COLO668 (cell line): Measurements from ENCODE around the gene CDH4.

Experiments used
- DNase-seq: peaks from one replicate; lab custom pipeline; 2025; ENCODE audit not compliant: unreplicated experiment; lab: John Stamatoyannopoulos, UW

CDH4 gene

DNA sequence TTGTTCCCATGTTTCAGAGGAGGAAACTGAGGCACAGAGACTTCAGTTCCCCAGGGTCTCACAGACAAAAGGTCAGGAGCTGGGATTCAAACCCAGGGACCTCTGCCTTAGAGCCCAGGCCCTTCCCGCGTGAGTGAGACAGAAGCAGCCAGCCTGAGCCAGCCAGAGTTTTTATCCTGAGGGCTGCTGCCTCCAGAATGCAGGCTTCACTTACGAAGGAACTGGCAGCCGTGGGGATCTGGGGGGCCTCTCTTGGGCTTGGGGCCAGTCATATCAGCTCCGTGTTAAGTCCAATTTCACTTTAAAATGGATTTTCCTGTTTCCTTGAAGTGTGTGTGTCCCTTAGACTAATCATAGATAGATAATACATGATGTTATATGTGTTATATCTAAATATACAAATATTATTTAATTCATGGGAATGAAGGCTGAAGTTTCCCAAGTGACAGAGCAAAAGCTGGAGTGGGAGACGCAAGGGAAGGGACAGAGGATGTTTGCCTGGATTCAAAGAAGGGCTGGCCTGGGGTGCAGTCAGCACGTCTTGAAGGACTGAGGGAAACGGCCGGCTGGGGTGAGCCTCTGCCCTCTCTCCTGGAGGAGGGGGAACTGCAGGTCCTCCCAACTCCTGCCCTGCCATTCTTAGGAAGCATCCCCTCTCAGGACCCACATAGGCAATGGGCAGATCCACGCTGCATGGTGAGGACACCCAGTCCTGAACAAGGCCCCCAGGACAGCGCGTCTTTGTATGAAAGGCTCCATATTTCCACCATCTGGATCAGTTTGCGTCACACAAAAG, 320.1 kb downstream of the CDH4 start:
- DNase-seq: no peak

DNA sequence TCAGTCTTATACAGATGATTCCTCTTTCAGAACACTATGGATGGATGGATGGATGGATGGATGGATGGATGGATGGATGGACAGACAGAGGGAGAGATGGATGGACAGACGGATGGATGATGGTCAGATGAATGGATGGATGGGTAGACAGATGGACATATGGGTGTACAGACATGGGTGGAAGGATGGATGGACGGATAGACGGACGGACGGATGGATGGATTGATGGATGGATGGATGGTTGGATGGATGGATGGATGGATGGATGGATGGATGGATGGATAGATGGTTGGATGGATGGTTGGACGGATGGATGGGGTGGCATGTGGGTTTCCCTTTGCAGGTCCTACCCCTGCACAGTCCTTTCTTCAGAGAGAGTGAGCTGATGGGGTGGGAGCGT, 320.7 kb downstream of the CDH4 start:
- DNase-seq: no peak

DNA sequence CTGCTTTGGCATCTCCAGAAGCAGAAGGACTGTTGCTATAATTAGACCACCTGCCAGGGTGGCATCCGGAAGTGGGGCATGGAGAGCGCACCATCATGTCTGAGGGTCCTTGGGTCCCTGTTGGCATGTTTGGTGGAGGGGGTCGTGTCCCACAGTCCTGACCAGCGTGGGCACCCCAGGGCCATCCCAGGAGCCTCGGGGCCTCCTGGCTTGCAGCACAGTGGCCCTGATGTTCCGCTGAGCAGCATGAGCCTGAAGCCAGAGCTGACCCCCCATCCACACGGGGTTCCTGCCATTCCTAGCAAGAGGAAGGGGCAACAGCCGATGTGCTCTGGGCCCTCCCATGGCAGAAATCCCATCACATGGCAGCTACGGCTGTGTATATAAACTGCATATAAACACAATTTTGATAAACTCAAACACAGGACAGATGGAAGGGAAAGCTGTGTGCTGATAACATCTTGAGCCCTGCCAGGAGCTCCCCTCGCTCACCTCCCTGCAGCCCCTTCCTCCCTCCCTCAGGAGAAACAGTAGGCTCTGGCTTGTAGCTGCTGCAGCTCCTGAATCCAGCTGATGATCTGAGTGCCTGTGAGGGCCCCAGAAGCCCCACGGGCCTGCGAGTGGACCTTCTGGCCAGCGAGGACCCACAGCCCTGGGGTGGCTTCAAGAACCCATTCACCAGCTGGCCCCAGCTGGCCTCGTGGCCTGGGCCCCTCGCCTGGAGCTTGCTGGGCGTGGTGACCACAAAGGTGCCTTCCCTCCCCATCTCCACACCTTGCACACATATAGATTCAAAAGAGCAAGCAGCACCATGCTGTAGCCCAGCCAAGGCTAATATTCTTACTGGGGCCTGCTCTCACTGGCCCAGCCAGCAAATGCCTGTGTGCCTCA, 321.6 kb downstream of the CDH4 start:
- DNase-seq: no peak

GRCh38 chr20:61575151-61575937, 323.3 kb downstream of the CDH4 start:
- DNase-seq: no peak

DNA sequence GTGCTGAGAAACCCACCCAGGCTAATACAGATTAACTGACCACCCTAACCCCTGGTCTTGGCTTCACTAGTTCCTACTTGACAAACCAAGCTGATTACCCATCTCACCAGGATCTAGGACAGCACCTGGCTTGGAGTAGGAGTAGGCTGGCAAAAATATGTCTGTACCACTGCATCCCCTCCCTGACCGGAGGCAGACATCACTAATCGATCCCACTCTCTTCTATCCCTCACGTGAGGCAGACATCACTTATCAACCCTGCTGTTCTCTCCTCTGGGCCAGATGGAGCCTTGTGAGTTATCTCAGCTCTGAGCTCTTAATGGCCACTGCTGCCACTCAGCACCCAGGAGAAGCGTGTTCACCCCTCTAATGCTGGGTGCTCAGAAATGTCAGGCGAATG, 324.3 kb downstream of the CDH4 start:
- DNase-seq: no peak

GRCh38 chr20:61577065-61577464, 325.0 kb downstream of the CDH4 start:
- DNase-seq: no peak

DNA sequence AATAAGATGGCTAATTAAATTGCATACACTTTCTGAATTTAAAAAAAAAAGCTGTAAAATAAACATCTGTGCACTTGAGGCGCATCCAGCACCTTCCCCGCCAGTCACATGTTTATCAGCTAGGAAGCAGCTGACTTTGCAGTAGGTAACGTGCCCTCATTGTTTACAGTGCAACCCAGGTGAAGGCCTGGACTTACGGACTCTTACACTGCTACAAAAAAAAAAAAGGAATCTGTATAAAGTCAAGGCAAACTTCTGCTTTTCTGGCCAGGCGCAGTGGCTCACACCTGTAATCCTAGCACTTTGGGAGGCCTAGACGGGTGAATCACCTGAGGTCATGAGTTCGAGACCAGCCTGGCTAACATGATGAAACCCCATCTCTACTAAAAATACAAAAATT, 327.8 kb downstream of the CDH4 start:
- DNase-seq: no peak

DNA sequence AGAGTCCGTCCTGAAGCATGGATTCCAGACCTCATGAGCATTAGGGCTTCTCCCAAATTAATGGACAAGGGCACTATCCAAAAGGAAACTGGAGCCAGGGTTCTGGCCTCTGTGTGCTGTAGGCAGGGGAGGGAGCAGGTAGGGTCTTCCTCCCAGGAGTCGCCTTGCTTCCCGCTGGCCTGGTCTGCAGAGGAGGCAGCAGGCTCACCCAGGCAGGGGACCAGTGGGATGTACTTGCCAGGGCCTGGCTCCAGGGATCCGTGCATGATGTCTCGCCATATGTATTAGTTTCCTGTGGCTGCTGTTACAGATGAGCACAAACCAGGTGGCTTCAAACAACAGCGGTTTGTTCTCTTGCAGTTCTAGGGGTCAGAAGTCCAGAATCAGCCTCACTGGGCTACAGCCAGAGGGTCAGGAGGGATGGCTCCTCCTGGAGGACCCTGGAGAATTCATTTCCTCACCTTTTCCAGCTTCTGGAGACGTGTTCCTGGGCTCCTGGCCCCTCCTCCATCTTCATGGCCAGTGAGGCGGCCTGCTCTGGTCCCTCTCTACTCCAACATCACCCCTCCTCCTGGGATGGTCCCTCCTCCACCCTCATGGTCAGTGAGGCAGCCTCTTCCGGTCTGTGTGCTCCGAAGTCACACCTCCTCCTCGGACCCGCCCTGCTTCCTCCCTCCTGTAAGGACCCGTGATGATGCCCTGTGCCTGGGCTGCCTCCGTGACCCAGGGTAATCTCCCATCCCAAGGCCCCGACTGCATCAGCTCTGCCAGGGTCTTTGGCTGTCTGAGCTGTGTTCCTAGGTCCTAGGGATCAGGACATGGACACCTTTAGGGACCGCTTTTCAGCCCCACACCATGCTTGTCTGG, 329.1 kb downstream of the CDH4 start:
- no peak for DNase-seq

GRCh38 chr20:61581825-61582188, 329.7 kb downstream of the CDH4 start:
- no peak for DNase-seq

- no peak for DNase-seq
Observed at GRCh38 chr20:61582196-61582923, 330.3 kb downstream of the CDH4 start.

DNA sequence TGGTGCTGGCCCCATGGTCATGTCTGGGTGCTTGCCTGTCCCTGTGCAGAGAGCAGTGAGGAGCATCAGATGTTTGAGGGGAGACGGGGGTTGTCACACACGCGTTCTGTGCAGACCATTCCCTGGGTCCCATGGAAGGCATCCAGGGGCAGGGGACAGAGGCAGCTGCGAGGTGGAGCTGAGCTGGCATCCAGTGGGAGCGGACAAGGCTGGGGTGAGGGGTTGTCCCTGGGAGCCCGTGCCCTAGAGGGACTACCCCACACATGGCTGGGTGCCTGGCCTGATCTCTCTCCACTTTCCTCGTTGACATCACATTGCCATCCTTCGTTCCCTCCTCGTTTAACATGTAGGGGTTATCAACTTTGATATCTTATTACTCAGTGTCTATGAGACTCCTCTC, 331.3 kb downstream of the CDH4 start:
- no peak for DNase-seq

- no peak for DNase-seq
Observed at GRCh38 chr20:61584851-61585250, 332.8 kb downstream of the CDH4 start.

- DNase-seq: no peak
Observed at GRCh38 chr20:61585764-61586163, 333.7 kb downstream of the CDH4 start.

GRCh38 chr20:61587036-61587435, 335.0 kb downstream of the CDH4 start:
- no peak for DNase-seq

DNA sequence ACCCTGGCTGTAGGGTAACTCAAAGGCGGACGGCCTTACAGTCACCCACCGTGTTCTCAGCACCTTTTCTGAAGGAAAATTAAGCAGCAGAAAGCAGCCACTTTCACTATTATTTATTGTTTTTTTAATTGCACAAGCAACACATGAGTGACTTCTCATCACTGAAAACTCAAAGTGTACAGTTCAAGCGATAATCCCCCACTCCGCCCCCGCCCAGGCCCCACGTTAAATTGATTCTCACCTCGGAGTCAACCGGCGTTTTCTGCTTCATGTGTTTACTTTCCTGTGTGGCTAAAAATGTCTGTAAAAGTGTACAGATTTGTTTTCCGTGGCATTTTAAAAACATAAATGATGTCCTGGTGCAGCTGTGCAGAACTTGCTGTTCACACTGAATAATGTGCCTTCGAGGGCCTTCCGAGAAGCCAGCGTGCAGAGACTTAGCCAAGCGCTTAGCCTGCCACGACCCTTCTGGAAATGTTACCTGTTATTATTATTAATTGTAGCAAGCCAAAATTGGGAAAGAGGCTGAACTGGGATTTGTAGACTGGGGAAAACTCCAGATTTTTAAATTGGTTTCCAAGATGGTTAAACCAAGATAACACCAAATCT, 335.7 kb downstream of the CDH4 start:
- DNase-seq: no peak

GRCh38 chr20:61588411-61589385, 336.6 kb downstream of the CDH4 start:
- no peak for DNase-seq

DNA sequence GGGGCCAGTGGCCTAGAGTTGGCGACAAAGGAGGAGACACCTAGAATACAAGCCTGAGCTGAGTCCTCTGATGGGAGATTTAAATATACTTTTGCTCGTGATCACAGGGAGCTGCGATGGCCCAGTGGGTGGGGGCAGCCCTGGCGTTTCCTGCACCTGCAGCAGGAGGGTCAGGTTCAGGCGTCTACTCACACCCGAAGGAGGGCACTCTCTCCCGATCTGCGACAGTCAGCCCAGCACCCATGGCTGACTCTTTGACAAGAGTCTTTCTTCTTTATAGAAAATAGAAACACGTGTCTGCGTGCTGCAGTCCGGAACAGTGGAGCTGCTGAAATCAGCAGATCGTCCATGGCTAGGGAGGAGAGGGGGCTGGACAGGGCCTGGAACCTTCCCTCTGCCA, 338.2 kb downstream of the CDH4 start:
- DNase-seq: no peak

DNA sequence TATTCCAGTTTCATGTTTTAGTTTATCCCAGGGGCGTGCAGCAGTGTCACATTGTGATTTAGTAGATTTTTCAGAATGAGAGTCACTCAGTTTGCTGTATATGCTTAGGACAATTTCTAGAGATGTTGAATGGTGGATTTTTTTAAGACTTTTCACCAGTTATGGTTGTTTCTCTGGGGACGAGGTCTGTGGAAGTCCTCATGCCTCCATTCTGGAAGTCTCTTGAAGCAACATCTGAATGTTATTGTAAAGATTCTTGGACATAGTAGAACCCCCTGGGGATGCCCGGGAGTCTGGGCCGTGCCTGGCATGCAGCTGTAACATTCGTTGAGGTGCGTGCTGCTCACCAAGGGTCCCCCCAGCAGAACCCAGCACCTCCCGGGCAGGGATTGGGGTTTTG, 341.5 kb downstream of the CDH4 start:
- no peak for DNase-seq
